Measurements from ENCODE around the gene GDPD2. TPM values are rescaled to one million over a fixed set of nuclear protein-coding genes. Genes with fewer than 3 reads are reported as not detected.

Gene GDPD2
- total RNA-seq, 6 experiments from 2014 or later, result not detected

DNA sequence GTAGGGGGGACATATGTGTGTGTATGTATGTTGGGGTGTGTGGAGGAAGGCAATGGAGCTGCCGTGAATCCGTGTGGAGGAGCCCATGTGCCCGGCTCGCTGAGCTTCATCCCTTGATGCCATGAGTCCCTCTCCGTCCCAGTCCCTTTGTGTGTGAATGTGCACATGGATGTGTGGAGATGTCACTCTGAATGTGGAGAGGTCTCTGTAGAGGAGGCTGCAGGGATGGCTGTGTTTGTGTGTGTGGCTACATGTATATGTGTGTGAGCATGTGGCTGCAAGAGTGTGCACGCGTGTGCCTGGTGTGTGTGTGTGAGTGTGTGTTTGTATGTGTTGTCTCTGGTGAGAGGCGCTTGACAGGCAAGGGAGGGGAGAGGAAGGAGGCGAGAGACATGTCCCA, 22.8 kb downstream of the GDPD2 start:
- Histone ChIP-seq H3K9me3 (no peaks in the 10 kb centered on the region), H3K4me1 (no peaks in the 10 kb centered on the region), H3K36me3 (no peaks in the 10 kb centered on the region), H3K27me3 (peaks cover 0 to 6% of the 10 kb centered on the region in 2 donors), H3K4me3 (no peak overlapping the region), H3K27ac (no peak overlapping the region)
- ATAC-seq, result no peak
- 61% methylated on average over 4 of the region's 9 CpGs for WGBS (ENCODE audit: insufficient coverage, low coverage, low lambda C conversion rate, missing lambda C conversion rate)
- no peak for TF ChIP-seq CTCF (IDR thresholded peaks at IDR 0.05)
- TF ChIP-seq POLR2A (IDR thresholded peaks at IDR 0.05), result no peak
- intact Hi-C loops (cut with DNase I), result no loop called here
- DNase-seq, result no peak

DNA sequence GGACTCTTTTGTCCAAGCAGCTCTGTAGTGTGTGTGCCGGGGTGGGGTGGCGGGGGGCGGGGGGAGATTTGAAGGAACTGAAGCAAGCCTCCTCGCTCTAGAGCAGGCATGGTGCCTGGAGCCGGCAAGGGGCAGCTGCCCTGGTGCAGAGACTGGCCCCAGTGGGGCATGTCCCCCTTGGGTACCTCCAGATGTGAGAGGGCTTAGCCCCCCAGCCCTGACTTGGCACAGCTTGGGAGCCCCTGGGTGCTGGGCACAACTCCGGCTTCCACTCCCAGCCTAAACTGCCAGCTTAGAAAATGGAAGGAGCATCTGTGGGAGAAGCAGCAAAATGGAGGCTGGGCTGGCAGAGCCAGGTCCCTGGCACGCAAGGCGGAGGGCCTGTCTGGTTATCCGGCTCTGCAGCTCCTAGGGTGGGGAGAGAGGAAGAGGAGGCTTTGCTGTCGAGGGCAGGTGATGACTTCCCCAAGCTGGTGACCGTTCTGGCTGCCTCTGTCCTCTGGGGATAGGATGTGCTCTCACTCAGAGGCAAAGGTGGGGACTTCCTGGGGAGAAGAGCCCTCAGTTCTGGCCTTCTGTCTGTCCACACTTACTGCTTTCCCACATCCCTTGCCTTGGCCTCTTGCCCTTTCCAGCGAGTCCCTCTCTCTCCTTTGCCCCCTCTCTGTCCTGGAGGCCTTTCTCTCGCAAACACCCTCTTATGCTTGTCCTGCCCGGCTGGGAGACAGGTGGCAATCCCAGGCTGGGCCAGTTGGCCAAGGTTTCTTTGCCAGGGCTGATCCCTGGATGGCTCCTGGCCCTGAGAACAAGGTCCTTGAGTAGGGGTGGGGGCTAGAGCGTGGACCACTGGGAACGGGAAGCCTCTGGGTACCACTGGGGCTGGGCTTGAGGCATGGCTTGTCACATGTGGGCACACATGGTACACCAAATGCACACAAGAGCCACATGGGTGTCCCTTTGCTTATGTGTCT, 23.6 kb downstream of the GDPD2 start:
- Histone ChIP-seq H3K9me3 (no peaks in the 10 kb centered on the region), H3K4me3 (no peak overlapping the region), H3K27ac (no peak overlapping the region), H3K4me1 (no peaks in the 10 kb centered on the region), H3K36me3 (no peaks in the 10 kb centered on the region), H3K27me3 (peaks cover 0 to 6% of the 10 kb centered on the region in 2 donors)
- no peak for DNase-seq
- ATAC-seq, result no peak
- no peak for TF ChIP-seq CTCF (IDR thresholded peaks at IDR 0.05)
- no peak for TF ChIP-seq POLR2A (IDR thresholded peaks at IDR 0.05)
- 45% methylated on average over 4 of the region's 16 CpGs for WGBS (ENCODE audit: insufficient coverage, low coverage, low lambda C conversion rate, missing lambda C conversion rate)
- intact Hi-C loops (cut with DNase I), result no loop called here

- Histone ChIP-seq H3K27me3 (peaks cover 0 to 10% of the 10 kb centered on the region in 2 donors), H3K4me1 (no peaks in the 10 kb centered on the region), H3K27ac (no peak overlapping the region), H3K36me3 (no peaks in the 10 kb centered on the region), H3K4me3 (no peak overlapping the region), H3K9me3 (no peaks in the 10 kb centered on the region)
- 92% methylated on average over 5 of the region's 14 CpGs for WGBS (ENCODE audit: insufficient coverage, low coverage, low lambda C conversion rate, missing lambda C conversion rate)
- no peak for ATAC-seq
- TF ChIP-seq CTCF (IDR thresholded peaks at IDR 0.05) (no peak), POLR2A (IDR thresholded peaks at IDR 0.05) (no peak)
- intact Hi-C loops (cut with DNase I), result no loop called here
- DNase-seq, result no peak
These were observed 26.4 kb downstream of the GDPD2 start for GRCh38 chrX:70449457-70449966.

DNA sequence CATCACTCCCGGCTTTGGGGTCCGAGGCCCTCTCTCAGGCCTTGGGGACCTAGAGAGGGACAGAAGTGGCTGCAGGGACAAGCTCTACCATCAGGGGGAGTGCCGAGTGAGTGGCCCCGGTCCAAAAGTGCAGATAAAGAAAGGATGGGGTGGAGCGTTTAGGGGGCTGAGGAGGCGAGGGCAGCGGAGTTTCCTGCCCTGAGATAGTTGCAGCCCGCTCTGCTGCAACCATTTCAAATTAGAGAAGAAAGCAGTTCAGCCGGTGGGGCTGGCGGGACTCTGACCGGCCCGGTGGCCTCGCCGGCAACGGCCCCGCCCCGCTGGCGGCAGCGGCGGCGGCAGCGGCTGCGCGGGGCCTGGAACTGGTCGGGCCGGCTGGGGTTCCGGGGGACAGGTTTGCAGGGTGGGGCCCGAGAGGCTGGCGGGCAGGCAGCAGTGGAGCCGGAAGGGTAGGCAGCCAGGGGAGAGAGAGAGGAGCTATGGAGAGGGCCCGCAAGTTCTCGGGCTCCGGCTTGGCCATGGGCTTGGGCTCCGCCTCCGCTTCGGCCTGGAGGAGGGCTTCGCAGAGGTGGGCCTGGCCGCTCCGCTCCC, 29.1 kb downstream of the GDPD2 start:
- H3K4me1 ChIP-seq, result no peaks in the 10 kb centered on the region
- no peaks in the 10 kb centered on the region for H3K9me3 ChIP-seq
- ATAC-seq, result peak; percentile 57 to 75 (median 62)
- intact Hi-C loops (cut with DNase I), result no loop called here
- H3K4me3 ChIP-seq, result peak overlapping the region; percentile 33 to 55 (median 43)
- no peak overlapping the region for H3K27ac ChIP-seq
- 24% methylated on average over 11 of the region's 39 CpGs for WGBS (ENCODE audit: insufficient coverage, low coverage, low lambda C conversion rate, missing lambda C conversion rate)
- peak in 1 of 3 donors; percentile 37 for DNase-seq
- H3K36me3 ChIP-seq, result no peaks in the 10 kb centered on the region
- H3K27me3 ChIP-seq, result peaks cover 0 to 5% of the 10 kb centered on the region in 2 donors
- peak; percentile 45 to 54 (median 48) for TF ChIP-seq CTCF (IDR thresholded peaks at IDR 0.05)
- no peak for TF ChIP-seq POLR2A (IDR thresholded peaks at IDR 0.05)

Measured in right lobe of liver (tissue), 6 donors.